Activated gamma-delta T cell treated with Interleukin-2 at 50 U/mL for 16 hours (primary cell): ENCODE data around the gene EID3.

Experiments
- DNase-seq: peaks from one replicate; pipeline ENCODE4 v3.0.0-alpha.2; 2020

EID3 gene

DNA sequence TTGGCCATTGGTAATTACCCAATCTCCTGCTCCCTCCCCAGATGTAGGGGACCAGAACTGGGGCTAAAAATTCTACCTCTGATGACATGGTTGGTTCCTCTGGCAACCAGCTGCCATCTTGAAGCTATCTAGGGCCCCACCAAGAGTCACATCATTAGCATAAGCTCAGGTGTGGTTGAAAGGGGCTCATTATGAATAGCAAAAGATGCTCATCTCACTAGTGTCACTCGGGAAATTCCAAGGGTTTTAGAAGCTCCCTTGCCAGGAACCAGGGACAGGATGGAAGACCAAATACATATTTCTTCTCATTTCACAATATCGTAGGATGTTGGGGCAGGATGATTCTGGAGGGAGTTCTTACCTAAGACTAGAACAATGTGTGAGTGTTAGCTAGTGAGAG, 38.6 kb downstream of the EID3 start:
- DNase-seq, result no peak

GRCh38 chr12:104342635-104343249, 39.2 kb downstream of the EID3 start:
- no peak for DNase-seq

DNA sequence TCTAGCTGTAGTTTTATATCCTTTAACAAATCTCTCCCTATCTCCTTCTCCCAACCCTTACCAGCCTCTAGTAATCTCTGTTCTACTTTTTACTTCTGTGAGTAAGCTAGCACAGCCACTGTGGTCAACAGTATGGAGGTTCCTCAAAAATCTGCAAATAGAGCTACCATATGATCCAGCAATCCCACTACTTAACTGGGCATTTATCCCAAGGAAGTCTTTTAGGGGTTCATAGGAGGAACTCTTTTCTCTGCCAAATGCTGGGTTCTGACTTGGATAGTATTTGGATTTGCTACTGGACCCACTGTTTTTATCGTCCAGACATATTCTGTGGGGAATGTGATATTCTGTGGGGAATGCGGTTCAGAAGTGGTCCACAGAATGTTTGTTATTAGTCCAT, 41.1 kb downstream of the EID3 start:
- no peak for DNase-seq

- no peak for DNase-seq
Observed at GRCh38 chr12:104345234-104346066, 41.9 kb downstream of the EID3 start.

DNA sequence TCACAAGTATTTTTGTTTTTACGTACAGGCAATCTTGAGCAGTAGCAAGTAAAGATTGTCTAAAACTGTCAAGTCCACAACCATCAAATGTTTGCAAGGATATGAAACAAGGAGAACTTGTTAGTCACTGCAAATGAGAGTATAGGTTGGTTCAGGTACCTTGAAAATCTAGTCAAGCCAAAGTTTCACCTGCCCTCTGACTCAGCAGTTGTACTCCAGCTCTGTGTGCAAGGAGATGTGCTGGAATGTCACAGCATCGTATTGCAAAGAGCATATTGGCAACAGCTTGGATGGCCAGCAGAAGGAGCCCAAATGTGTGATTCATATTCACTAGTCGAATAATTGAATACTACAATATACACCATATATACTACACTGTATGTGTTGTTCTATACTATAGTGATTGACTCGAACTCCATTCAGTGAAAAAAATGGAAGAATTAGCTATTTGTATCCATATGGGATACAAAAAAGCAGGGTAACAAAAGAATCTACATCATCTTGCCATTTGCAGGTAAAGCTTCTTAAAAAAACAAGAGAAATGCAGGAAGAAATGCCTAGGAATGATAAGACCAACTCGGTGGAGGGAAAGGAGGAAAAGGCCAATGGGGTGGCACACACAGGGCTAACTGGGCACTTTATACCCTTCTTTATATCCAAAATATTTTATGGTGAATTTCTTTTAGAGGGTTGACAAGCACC, 44.0 kb downstream of the EID3 start:
- no peak for DNase-seq

DNA sequence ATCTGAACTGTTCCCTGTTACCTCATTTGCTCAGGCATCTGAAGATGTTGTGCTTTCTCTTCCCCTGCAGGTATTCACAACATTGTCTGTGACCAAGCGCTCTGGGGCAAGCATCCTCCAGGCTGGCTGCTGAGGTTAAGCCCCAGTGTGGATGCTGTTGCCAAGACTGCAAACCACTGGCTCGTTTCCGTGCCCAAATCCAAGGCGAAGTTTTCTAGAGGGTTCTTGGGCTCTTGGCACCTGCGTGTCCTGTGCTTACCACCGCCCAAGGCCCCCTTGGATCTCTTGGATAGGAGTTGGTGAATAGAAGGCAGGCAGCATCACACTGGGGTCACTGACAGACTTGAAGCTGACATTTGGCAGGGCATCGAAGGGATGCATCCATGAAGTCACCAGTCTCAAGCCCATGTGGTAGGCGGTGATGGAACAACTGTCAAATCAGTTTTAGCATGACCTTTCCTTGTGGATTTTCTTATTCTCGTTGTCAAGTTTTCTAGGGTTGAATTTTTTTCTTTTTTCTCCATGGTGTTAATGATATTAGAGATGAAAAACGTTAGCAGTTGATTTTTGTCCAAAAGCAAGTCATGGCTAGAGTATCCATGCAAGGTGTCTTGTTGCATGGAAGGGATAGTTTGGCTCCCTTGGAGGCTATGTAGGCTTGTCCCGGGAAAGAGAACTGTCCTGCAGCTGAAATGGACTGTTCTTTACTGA, 44.9 kb downstream of the EID3 start:
- no peak for DNase-seq

DNA sequence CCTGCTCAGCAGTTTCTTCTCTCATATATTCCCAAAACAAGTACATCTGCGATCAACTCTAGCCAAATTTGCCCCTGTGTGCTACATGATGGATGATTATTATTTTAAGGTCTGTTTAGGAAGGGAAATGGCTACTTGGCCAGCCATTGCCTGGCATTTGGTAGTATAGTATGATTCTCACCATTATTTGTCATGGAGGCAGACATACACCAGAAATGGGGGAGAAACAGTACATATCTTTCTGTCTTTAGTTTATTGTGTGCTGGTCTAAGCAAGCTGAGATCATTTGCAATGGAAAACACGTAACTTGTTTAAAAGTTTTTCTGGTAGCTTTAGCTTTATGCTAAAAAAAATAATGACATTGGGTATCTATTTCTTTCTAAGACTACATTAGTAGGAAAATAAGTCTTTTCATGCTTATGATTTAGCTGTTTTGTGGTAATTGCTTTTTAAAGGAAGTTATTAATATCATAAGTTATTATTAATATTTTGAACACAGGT, 45.5 kb downstream of the EID3 start:
- DNase-seq, result no peak

- no peak for DNase-seq
Observed at GRCh38 chr12:104350211-104351056, 46.9 kb downstream of the EID3 start.

DNA sequence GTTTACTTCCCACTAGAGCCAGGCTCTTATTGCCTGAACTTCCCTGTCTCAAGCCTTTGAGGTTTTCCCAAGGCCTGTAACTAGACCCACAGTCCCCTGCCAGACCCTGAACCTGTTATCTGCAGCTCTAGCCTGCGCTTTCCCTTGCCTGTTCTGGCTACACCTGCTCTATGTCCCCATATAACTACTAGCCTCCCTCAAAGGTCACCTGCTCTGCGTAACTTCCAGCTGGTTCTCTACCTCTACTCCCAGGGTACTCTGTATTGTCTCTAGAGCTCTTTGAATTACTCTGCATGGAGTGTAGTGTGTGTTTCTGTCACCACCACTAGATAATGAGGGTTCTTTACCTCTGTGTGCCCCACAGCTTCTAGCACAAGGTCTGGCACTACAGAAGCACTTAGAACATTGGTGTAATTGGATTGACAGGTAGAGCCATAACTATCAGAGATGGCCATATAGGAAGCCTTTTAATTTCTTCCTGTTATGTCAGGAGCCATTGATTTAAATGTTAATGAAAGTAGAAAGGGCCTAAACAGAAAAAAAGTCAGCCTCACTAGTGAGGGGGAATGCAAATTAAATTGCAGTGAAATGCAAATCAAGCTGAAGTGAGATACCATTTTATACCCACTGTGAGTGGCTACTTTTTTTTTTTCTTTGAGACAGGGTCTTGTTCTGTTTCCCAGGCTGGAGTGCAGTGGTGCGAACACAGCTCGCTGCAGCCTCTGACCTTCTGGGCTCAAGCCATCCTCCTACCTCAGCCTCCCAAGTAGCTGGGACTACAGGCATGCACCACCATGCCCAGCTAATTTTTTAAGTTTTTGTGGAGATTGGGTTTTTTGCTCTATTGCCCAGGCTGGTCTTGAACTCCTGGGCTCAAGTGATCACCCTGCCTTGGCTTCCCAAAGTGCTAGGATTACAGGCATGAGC, 47.8 kb downstream of the EID3 start:
- no peak for DNase-seq

DNA sequence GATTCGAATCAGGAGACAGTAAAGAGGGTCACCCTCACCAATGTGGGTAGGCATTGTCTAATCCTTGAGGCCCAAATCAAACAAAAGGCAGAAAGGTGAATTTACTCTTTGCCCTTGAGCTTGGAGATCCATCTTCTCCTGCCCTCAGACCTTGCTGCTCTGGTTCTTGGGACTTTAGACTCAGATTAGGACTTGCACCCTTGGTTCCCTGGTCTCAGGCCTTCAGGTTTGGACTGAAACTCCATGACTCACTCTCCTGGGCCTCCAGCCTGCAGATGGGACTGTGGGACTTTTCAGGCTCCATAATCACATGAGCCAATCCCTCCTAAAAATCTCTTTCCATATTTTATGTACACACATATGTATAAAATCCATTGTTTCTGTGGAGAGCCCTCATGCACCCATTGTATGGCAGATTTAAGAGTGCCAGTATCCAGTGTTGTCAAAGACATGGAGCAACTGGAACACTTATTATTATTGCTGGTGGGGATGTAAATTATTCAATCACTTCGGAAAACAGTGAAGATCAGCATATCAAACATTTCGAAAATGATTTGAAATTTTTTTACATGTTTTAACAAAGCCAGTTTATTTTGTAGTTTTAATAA, 48.7 kb downstream of the EID3 start:
- DNase-seq, result no peak

DNA sequence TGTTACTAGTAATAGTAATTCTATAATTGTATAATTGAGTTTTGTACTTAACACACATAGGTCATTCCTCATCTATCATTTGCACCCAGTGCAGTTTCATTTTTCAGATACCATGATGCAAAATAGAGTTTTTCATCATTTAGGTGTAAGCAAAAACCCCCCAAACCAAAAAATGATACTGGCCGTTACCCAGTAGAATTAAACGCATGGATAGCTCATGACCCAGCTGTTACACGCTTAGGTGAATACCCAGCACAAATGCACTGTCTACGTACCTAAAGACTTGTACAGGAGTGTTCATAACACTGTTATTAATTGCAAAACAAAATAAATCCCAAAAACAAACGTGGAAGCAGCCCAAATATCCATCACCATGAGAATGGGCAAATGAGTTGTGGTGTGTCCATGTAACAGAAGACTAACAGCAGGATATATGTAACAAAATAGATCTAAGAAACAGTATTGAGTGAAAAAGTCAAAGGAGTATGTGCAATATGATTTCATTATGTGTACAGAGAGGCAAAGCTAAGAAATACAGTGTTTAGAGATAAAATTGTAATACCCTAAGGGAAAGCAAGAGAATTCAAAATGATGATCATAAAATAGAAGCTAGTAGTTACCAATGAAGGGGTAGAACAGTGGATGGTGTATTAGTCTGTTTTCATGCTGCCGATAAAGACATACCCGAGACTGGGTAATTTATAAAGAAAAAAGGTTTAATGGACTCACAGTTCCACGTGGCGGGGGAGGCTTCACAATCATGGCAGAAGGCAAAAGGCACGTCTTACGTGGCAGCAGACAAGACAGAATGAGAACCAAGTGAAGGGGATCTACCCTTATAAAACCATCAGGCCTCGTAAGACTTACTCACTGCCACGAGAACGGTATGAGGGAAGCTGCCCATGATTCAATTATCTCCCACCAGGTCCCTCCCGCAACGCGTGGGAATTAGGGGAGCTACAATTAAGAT, 49.8 kb downstream of the EID3 start:
- no peak for DNase-seq

- no peak for DNase-seq
Observed at GRCh38 chr12:104354167-104354867, 50.8 kb downstream of the EID3 start.
